GM18868 (cell line): Measurements from ENCODE around the gene ZNF333.
"Not testable (repeated sequence)": the region's sequence is repeated elsewhere in the genome, so short reads cannot be mapped to it uniquely, and the experiment has no call there.

ENCODE experiments used
- ATAC-seq: cut with Tn5 transposase; IDR thresholded peaks from one replicate; pipeline ENCODE4 v1.9.1; 2021; ENCODE audit warnings: mild to moderate bottlenecking, moderate library complexity; ENCODE audit not compliant: unreplicated experiment

The ZNF333 gene

DNA sequence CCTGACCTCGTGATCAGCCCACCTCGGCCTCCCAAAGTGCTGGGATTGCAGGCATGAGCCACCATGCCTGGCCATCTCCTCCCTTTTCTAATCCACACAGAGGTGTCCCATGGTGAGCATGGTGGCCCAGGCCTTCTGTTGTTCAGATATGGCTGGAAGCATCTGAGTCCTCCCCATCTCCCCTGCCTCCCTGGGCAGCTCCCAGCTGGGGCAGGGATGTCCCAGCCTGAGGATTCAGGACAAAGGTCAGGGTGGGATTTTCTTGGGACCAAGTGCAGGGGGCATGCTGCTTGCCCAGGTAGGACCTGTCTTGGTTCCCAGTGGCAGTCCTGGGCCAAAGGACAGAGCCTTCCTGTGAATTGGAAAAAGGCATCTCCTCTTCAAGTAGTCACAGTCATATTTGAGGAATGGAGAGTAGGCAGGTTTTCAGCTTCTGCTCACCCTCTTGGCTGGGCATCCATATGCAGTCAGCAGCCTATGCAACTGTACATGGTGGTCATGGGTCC is 77.7 kb downstream of the ZNF333 start:
- ATAC-seq, result no peak

DNA sequence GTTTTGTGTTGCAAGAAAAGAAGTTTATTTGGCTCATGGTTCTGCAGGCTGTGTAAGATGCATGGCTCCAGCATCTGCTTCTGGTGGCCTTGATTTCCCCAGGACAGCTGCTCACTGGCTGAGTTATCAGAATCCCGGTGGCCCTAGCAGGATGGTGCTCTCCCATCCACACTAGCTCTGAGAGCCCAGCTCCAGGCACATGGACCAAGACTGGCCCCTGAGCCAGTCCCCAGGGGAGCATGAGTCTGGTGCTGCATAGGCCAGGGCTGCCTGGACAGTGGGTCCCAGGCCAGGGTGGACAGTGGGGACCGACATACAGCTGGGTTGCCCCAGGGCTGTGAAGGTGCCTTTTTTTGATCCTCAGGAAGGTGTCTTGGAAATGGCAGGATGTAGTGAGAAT is 78.2 kb downstream of the ZNF333 start:
- no peak for ATAC-seq

DNA sequence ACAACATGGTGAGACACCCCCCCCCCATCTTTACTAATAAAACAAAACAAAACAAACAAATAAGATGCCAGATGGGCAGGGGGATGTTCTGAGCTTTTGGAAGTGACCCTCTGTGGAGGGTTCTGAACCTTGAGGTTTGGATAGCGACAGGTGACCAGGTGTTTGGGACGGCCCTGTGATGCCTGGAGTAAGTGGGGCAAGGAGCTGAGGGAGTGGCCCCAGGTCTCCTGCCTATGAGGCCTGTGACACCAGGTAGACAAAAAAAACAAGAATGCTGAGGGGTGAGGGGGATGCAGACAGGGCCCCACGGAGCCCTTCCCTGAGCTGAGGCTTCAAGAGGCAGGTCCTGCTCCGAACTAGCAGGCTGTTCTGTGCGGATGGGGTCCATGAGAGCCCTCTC is 79.4 kb downstream of the ZNF333 start:
- ATAC-seq, result no peak

DNA sequence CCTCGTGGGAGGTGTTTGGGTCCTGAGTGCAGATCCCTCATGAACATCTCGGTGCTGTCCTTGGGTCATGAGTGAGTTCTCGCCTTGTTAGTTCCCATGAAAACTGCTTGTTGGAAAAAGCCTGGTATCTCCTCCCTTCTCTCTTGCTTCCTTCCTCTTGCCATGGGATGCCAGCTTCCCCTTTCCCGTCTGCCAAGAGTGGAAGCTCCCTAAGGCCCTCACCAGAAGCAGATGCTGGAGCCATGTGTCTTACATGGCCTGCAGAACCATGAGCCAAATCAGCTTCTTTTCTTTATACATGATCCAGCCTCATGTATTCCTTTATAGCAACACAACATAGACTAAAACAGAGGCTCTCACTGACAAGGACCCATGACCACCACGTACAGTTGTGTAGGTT is 80.3 kb downstream of the ZNF333 start:
- no peak for ATAC-seq

DNA sequence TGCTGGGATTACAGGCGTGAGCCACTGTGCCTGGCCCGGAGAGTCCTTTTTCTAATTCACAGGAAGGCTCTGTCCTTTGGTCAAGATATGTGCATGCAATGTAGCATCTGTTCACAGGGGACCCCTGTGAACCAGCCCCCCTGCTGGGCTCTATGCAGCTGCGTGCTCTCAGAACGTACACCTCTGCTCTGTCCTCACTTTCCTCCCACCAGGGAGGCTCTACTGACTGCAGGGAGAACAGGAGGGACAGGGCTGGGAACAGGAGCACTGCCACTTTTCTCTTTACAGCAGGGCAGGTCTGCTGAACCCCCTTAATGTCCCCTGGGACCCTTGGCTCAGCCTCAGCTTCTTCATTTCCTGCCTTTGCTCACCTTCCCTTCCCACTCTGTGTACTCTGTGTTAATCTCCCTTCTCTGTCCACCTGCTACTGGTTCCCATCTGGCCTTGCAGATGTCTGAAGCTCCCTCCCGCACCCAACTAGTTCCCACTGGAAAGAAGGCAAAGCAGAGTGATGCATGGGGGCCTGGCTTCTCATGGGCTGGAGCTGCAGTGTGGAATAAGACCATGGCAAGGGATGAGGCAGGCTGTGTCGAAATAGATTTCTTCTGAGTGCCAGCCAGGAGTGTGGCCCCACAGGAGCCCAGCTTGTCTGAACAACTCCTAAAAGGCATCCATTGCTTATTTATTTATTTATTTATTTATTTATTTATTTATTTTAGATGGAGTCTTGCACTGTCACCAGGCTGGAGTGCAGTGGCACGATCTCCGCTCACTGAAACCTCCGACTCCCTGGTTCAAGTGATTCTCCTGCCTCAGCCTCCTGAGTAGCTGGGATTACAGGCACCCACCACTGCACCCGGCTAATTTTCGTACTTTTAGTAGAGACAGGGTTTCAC is 81.3 kb downstream of the ZNF333 start:
- no peak for ATAC-seq

DNA sequence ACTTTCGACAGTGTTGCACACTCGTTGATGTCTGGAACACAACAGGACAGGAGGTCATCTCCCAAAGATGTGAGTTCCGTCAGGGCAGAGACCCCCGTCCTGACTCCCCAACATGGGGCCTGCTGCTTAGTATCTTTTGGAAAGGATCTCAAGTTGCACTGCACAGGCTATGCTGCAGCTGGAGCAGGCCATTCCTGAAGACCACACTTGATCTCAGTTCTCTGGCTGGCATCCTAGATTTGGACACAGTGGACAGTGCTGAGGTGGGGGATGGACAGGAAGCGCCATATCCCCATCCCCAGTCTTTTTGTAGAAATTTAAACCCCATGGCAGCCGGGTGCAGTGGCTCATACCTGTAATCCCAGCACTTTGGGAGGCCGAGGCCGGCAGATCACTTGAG is 82.6 kb downstream of the ZNF333 start:
- no peak for ATAC-seq

DNA sequence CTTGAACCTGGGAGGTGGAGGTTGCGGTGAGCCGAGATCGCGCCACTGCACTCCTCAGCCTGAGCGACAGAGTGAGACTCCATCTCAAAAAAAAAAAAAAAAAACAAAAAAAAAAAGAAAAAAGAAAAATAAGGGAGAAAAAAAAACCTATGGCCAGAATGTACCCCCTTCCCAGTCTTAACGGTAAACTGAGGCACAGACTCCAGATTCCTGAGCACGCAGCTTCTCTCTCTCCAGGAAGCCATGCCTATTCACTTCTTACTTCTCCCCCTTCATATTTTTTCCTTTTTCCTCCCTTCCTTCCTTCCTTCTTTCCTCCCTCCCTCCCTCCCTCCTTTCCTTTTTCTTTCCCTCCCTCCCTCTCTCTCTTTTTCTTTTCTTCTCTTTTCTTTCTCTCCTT is 83.1 kb downstream of the ZNF333 start:
- no peak for ATAC-seq

DNA sequence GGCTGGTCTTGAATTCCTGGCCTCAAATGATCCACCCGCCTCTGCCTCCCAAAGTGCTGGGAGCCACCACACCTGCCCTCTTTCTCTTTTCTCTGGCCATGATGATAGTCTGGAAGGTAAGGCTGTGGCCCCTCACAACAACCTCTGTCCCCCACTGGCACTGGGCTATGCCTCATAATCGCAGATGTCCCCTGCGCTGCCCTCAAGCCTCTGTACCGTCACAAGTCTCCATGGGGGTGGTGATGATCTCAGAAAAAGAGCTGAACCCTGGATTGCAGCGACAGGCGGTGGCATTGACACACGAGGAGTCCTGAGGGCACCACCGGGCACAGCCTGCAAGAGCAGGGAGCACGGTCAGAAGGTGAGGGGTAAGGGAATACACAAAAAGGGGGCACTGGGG is 83.9 kb downstream of the ZNF333 start:
- ATAC-seq, result not testable (repeated sequence)

DNA sequence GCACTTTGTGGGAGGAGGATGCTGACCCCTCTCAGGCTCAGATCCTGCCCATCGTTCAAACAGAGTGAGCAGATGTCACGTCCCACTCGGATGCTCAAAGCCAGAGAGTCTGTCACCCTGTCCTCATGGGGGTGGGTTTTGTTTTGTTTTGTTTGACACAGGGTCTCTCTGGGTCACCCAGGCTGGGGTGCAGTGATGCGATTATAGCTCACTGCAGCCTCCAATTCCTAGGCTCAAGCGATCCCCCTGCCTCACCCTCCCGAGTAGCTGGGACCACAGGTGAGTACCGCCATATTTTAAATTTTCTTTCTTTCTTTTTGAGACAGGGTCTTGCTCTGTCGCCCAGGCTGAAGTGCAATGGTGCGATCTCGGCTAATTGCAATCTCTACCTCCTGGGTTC is 84.5 kb downstream of the ZNF333 start:
- ATAC-seq, result no peak

DNA sequence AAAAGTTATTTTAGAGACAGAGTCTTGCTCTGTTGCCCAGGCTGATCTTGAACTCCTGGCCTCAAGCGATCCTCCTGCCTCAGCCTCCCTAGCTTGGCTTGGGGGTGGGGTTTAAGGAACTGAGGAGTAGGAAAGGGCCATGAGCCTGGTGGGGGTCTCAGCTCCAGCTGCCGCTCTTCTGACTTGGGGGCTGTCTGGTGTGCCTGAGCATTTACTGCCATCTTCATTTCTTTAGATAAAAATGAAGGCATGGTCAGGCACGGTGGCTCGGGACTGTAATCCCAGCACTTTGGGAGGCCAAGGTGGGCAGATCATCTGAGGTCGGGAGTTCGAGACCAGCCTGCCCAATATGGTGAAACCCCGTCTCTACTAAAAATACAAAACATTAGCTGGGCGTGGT is 85.5 kb downstream of the ZNF333 start:
- not testable (repeated sequence) for ATAC-seq

DNA sequence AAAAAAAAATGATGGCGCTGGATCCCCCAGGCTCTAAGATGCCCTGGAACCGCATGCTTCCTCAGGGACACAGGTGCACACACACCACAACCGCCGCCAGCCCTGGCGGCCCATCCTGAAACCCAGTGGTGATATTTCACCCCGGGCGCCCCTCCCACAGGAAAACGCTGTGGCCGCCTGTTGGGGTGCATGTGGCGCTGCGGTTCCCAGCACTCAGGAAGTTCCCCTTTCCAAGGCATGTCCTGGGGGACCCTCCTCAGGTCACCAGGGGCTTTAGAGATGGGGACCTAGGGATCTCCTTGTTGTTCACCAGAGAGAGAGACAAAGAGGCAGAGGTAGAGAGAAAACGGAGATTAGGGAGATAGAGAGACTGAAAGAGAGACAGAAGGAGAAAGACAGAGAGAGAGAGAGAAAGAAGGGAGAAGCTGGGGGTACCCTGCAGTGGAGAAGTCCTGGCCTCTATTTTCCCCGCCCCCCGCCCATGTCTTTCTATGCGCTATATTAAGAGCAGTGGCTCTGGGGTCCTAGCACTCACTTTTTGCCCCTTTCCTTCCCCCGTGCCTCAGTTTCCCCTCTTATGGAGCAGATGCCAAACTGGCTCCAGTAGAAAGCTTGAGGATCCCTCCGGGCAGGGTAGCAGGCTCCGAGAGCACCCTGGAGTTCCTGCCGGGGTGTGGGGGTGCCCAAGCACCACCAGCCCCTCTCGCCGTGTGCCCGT is 86.2 kb downstream of the ZNF333 start:
- ATAC-seq, result no peak

DNA sequence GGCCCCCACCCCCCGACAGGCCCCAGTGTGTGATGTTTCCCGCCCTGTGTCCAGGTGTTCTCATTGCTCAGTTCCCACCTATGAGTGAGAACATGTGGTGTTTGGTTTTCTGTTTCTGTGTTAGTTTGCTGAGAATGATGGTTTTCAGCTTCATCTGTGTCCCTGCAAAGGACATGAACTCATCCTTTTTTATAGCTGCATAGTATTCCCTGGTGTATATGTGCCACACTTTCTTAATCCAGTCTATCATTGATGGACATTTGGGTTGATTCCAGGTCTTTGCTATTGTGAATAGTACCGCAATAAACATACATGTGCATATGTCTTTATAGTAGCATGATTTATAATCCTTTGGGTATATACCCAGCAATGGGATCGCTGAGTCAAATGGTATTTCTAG is 87.8 kb downstream of the ZNF333 start:
- not testable (repeated sequence) for ATAC-seq

DNA sequence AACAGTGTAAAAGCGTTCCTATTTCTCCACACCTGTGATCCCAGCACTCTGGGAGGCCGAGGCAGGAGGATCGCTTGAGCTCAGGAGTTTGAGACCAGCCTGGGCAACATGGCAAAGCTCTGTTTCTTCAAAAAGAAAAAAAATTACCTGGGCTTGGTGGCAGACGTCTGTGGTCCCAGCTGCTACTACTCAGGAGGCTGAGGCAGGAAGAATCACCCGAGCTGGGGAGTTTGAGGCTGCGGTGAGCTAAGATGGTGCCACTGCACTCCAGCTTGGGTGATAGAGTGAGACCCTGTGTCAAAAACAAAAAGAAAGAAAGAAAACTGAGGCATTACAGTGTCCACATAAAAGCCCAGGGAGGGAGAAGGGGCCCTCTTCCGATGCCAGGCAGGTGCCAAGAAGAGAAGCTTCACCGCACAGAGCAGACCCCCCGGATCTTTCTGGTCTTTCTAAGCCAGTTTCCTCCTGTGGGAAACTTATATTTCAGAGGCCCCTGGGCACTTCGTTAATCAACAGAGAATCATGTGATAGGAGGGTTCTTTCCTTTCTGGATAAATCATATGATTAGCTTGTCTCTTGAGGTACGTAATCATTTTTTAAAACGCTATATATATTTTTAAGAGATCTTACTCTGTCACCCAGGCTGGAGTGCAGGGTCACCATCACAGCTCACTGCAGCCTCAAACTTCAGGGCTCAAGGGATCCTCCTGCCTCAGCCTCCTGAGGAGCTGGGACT is 88.4 kb downstream of the ZNF333 start, which contains the start of gene ADGRE2:
TSS of gene ADGRE2 (minus strand) at position 451 of the 736 bp plus-strand sequence. CDS start 1,804 bp downstream, outside the sequence.
- ATAC-seq, result not testable (repeated sequence)

DNA sequence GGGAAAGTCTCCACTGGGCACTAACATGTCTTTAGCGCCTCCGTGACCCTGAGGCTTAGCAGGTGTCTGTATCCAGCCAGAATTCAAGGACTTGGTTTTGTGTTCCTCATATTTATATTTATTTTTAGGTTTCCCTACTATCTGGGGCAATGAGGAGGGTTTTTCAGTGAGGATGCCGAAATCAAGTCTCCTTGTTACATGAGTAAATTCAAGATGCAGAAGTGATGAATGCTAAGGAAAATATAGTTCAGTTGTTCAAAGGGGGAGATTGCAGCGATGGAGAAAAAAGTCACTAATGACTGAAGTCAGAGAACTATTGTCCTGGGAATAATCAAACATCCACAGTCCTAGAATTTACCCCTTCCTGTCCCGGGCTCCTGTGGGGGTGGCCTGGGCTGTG is 89.3 kb downstream of the ZNF333 start:
- no peak for ATAC-seq

DNA sequence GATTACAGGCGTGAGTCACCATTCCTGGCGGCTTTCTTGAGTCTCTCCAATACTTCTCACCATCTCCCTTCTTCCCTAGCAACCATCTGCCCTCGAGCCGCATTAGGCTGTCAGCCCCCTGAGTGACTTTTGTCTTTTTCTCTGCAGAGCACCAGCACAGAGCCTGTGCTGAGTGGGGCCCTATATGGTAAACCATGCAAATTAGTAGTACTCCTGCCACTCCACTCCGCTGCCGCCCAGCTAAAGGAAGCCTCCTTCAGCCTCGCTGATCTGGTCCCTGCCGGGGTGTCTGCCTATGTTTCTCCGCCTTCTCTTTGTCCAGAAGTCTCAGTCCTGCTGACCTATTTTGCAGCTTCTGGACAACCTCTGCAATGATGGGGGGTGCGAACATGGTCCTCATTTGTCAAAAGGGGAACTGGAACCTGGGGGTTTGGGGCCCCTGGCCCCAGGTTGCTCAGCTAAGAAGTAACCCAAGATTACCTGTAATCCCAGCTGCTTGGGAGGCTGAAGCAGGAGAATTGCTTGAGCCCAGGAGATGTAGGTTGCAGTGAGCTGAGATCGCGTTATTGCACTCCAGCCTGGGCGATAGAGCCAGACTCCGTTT is 90.9 kb downstream of the ZNF333 start:
- ATAC-seq, result not testable (repeated sequence)

DNA sequence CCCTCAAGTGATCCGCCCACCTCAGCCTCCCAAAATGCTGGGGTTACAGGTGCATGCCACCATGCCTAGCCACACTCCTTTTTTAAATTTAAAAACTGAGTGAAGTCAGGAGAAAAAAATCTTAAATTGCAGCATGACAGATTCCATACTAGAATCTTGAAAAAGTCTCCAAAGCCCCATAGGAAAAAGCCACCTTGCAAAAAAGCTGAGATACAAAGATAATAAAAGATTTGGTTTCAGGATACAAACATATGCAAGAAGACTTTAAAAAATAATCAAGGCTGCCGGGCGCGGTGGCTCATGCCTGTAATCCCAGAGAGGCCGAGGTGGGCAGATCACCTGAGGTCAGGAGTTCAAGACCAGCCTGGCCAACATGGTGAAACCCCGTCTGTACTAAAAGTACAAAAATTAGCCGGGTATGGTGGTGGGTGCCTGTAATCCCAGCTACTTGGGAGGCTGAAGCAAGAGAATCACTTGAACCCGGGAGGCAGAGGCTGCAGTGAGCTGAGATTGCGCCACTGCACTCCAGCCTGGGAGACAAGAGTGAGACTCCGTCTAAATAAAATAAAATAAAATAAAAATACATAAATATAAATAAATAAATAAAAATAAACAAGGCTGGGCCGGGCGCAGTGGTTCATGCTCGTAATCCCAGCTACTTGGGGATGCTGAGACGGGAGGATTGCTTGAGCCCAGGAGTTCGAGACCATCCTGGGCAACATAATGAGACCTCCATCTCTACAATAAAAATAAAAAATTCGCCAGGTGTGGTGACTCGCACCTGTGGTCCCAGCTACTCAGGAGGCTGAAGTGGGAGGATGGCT is 92.1 kb downstream of the ZNF333 start:
- not testable (repeated sequence) for ATAC-seq

DNA sequence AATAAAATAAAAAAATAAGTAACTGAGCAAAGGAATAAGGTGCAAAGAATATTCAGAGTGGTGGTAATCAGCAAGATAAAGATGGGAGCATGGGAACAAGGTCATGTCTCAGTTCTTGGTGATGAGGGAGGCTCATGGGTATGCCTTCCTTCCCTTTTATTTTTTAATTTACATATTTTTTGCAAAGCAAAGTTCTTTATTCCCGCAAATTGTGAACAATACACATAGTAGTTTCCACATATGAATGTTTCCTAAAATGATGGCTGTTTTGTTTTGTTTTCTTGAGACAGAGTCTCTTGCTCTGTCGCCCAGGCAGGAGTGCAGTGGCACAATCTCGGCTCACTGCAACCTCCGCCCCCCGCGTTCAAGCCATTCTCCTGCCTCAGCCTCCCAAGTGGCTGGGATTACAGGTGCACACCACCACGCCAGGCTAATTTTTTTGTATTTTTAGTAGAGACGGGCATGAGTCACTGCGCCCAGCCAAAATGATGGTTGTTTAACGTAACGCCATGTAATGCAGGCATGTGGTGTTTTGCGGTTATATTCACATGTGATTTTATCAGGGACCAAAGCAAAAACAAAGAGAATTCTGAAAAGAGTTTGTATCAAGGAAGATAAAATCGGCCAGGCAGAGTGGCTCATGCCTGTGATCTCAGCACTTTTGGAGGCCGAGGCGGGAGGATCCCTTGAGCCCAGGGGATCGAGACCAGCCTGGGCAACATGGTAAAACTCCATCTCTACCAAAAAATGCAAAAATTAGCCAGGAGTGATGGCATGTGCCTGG is 93.0 kb downstream of the ZNF333 start:
- ATAC-seq, result no peak
